GM12865 (cell line): ENCODE results near the gene MCU.

Experiments
- DNase-seq: peaks from one replicate; pipeline ENCODE4 v3.0.0; 2010; ENCODE audit warnings: low read depth
- H3K4me3 ChIP-seq: 2 replicates; pipeline ENCODE4 v1.5.1; 2011; ENCODE audit warnings: mild to moderate bottlenecking, low read depth, low read length, control low read depth
- CTCF ChIP-seq: IDR thresholded peaks from 2 replicates; pipeline ENCODE4 v1.5.1; 2011; ENCODE audit warnings: low read length, control low read depth, low read depth, inconsistent platforms; ENCODE audit not compliant: insufficient read depth; ENCODE audit errors: missing control alignments

MCU gene

GRCh38 chr10:72879245-72879644 is 187.3 kb downstream of the MCU start:
- TF ChIP-seq CTCF: no peak
- no peak overlapping the region for H3K4me3 ChIP-seq
- no peak for DNase-seq

- H3K4me3 ChIP-seq: no peak overlapping the region
- no peak for TF ChIP-seq CTCF
- DNase-seq: no peak
Measured at GRCh38 chr10:72881291-72881690, 189.3 kb downstream of the MCU start.

- no peak for DNase-seq
- H3K4me3 ChIP-seq: no peak overlapping the region
- TF ChIP-seq CTCF: no peak
Measured at GRCh38 chr10:72883861-72884260, 191.9 kb downstream of the MCU start.

- DNase-seq: no peak
- no peak overlapping the region for H3K4me3 ChIP-seq
- TF ChIP-seq CTCF: no peak
Measured at GRCh38 chr10:72885953-72886352, 194.0 kb downstream of the MCU start.

- TF ChIP-seq CTCF: no peak
- no peak overlapping the region for H3K4me3 ChIP-seq
- no peak for DNase-seq
Measured at GRCh38 chr10:72886621-72887020, 194.7 kb downstream of the MCU start.

- no peak overlapping the region for H3K4me3 ChIP-seq
- TF ChIP-seq CTCF: no peak
- no peak for DNase-seq
Measured at GRCh38 chr10:72887043-72887442, 195.1 kb downstream of the MCU start.

GRCh38 chr10:72888151-72888638 is 196.3 kb downstream of the MCU start:
- H3K4me3 ChIP-seq: no peak overlapping the region
- no peak for DNase-seq
- no peak for TF ChIP-seq CTCF
